Muscle layer of colon (tissue), 2 donors: ENCODE results near the gene S100PBP.

Source experiments
- H3K27ac ChIP-seq: one replicate; pipeline ENCODE4 v1.7.0; 2013; ENCODE audit warnings: low read depth, mild to moderate bottlenecking, low read length, moderate library complexity
- H3K27me3 ChIP-seq, 2 donors: one replicate each; pipeline ENCODE4 v1.7.0; 2013; ENCODE audit warnings: low read length in 2 of 2, mild to moderate bottlenecking in 2 of 2; ENCODE audit not compliant: insufficient read depth in 2 of 2, control insufficient read depth in 1 of 2
- H3K36me3 ChIP-seq: one replicate; pipeline ENCODE4 v1.7.0; 2013; ENCODE audit warnings: mild to moderate bottlenecking, low read length; ENCODE audit not compliant: insufficient read depth
- H3K4me1 ChIP-seq: one replicate; pipeline ENCODE4 v1.7.0; 2013; ENCODE audit warnings: mild to moderate bottlenecking, low read length; ENCODE audit not compliant: insufficient read depth
- H3K4me3 ChIP-seq, 2 donors: one replicate each; pipeline ENCODE4 v1.7.0; 2013; ENCODE audit warnings: low read length in 2 of 2, low read depth in 1 of 2, mild to moderate bottlenecking in 1 of 2, moderate library complexity in 1 of 2
- H3K9ac ChIP-seq: one replicate; pipeline ENCODE4 v1.7.0; 2013; ENCODE audit warnings: low read length
- H3K9me3 ChIP-seq: one replicate; pipeline ENCODE4 v1.7.0; 2013; ENCODE audit warnings: mild to moderate bottlenecking, low read length
- donor health status: abdominal sarcoma.
- donor health status: Adenocarcinoma of cecum.

Gene S100PBP

GRCh38 chr1:32811917-32812316 is 5.5 kb upstream of the S100PBP start:
- Histone ChIP-seq H3K4me1 (peaks cover 24% of the 10 kb centered on the region), H3K4me3 (no peak overlapping the region), H3K9me3 (no peaks in the 10 kb centered on the region), H3K36me3 (peaks cover 21% of the 10 kb centered on the region), H3K27me3 (no peaks in the 10 kb centered on the region), H3K9ac (no peak overlapping the region), H3K27ac (no peak overlapping the region)

- no peaks in the 10 kb centered on the region for H3K27me3 ChIP-seq
- no peaks in the 10 kb centered on the region for H3K9me3 ChIP-seq
- peaks cover 15% of the 10 kb centered on the region for H3K36me3 ChIP-seq
- H3K27ac ChIP-seq = no peak overlapping the region
- H3K4me3 ChIP-seq = no peak overlapping the region
- peaks cover 34% of the 10 kb centered on the region for H3K4me1 ChIP-seq
- H3K9ac ChIP-seq = no peak overlapping the region
Measured at GRCh38 chr1:32813941-32814739, 3.3 kb upstream of the S100PBP start.

- H3K4me1 ChIP-seq = peaks cover 35% of the 10 kb centered on the region
- H3K27me3 ChIP-seq = no peaks in the 10 kb centered on the region
- H3K9ac ChIP-seq = peak overlapping the region; percentile 88
- H3K9me3 ChIP-seq = no peaks in the 10 kb centered on the region
- H3K4me3 ChIP-seq = peak overlapping the region; percentile 88 to 99
- peak overlapping the region; percentile 100 for H3K27ac ChIP-seq
- H3K36me3 ChIP-seq = no peaks in the 10 kb centered on the region
Measured at GRCh38 chr1:32816676-32817158, 736 bp upstream of the S100PBP start.

- peak overlapping the region; percentile 100 for H3K27ac ChIP-seq
- peak overlapping the region; percentile 88 to 99 for H3K4me3 ChIP-seq
- no peaks in the 10 kb centered on the region for H3K36me3 ChIP-seq
- H3K4me1 ChIP-seq = peaks cover 35% of the 10 kb centered on the region
- peak overlapping the region; percentile 34 for H3K9ac ChIP-seq
- H3K27me3 ChIP-seq = no peaks in the 10 kb centered on the region
- no peaks in the 10 kb centered on the region for H3K9me3 ChIP-seq
Measured at GRCh38 chr1:32817815-32818786, 648 bp downstream of the S100PBP start.

GRCh38 chr1:32818804-32819541 is 1.5 kb downstream of the S100PBP start:
- no peaks in the 10 kb centered on the region for H3K27me3 ChIP-seq
- H3K9ac ChIP-seq = peak overlapping the region; percentile 34
- no peaks in the 10 kb centered on the region for H3K36me3 ChIP-seq
- peaks cover 35% of the 10 kb centered on the region for H3K4me1 ChIP-seq
- H3K9me3 ChIP-seq = no peaks in the 10 kb centered on the region
- H3K27ac ChIP-seq = peak overlapping the region; percentile 100
- H3K4me3 ChIP-seq = peak overlapping the region; percentile 88 to 99

- no peaks in the 10 kb centered on the region for H3K27me3 ChIP-seq
- H3K4me1 ChIP-seq = no peaks in the 10 kb centered on the region
- H3K27ac ChIP-seq = no peak overlapping the region
- H3K36me3 ChIP-seq = peaks cover 41% of the 10 kb centered on the region
- no peak overlapping the region for H3K9ac ChIP-seq
- no peak overlapping the region for H3K4me3 ChIP-seq
- no peaks in the 10 kb centered on the region for H3K9me3 ChIP-seq
Measured at GRCh38 chr1:32825181-32825580, 7.7 kb downstream of the S100PBP start.

GRCh38 chr1:32828341-32828740 is 10.9 kb downstream of the S100PBP start:
- Histone ChIP-seq H3K27ac (no peak overlapping the region), H3K36me3 (peaks cover 60% of the 10 kb centered on the region), H3K4me3 (no peak overlapping the region), H3K27me3 (no peaks in the 10 kb centered on the region), H3K4me1 (no peaks in the 10 kb centered on the region), H3K9ac (no peak overlapping the region), H3K9me3 (no peaks in the 10 kb centered on the region)

- H3K9ac ChIP-seq = no peak overlapping the region
- H3K4me3 ChIP-seq = no peak overlapping the region
- H3K27me3 ChIP-seq = no peaks in the 10 kb centered on the region
- H3K4me1 ChIP-seq = no peaks in the 10 kb centered on the region
- H3K9me3 ChIP-seq = no peaks in the 10 kb centered on the region
- peaks cover 64% of the 10 kb centered on the region for H3K36me3 ChIP-seq
- H3K27ac ChIP-seq = no peak overlapping the region
Measured at GRCh38 chr1:32830092-32830852, 12.8 kb downstream of the S100PBP start.

GRCh38 chr1:32831878-32832277 is 14.4 kb downstream of the S100PBP start:
- Histone ChIP-seq H3K9ac (no peak overlapping the region), H3K9me3 (no peaks in the 10 kb centered on the region), H3K36me3 (peaks cover 53% of the 10 kb centered on the region), H3K27ac (no peak overlapping the region), H3K27me3 (no peaks in the 10 kb centered on the region), H3K4me1 (no peaks in the 10 kb centered on the region), H3K4me3 (no peak overlapping the region)

GRCh38 chr1:32848354-32849063 is 31.1 kb downstream of the S100PBP start:
- Histone ChIP-seq H3K27me3 (no peaks in the 10 kb centered on the region), H3K9me3 (no peaks in the 10 kb centered on the region), H3K27ac (no peak overlapping the region), H3K36me3 (peaks cover 9% of the 10 kb centered on the region), H3K4me1 (no peaks in the 10 kb centered on the region), H3K9ac (no peak overlapping the region), H3K4me3 (no peak overlapping the region)
